MG63 (cell line): Measurements from ENCODE around the gene TBC1D5. TPM values are rescaled to one million over a fixed set of nuclear protein-coding genes. Genes with fewer than 3 reads are reported as not detected.
"Not testable (repeated sequence)": the region's sequence is repeated elsewhere in the genome, so short reads cannot be mapped to it uniquely, and the experiment has no call there.

Source experiments
- DNase-seq: peaks from one replicate; pipeline ENCODE4 v3.0.0-alpha.2; 2020
- H3K27me3 ChIP-seq: fragments of 250-450 bp; sonication (Bioruptor Pico); 2 replicates; pipeline ENCODE4 v1.5.1; 2020; ENCODE audit warnings: mild to moderate bottlenecking, moderate library complexity
- H3K36me3 ChIP-seq: fragments of 250-450 bp; sonication (Bioruptor Pico); 2 replicates; pipeline ENCODE4 v1.5.1; 2020; ENCODE audit warnings: mild to moderate bottlenecking, moderate library complexity
- H3K4me3 ChIP-seq: fragments of 250-450 bp; sonication (Bioruptor Pico); 2 replicates; pipeline ENCODE4 v1.5.1; 2020; ENCODE audit warnings: mild to moderate bottlenecking, moderate library complexity
- H3K9me3 ChIP-seq: fragments of 250-450 bp; sonication (Bioruptor Pico); 2 replicates; pipeline ENCODE4 v1.5.1; 2020; ENCODE audit warnings: mild to moderate bottlenecking, moderate library complexity
- total RNA-seq: library from RNA; depleted of rRNA; stranded (reverse); fragments of >200 nt; shearing (Covaris generic); gene quantifications from 2 replicates; pipeline ENCODE4 v1.2.3, GENCODE V29; 2014; ENCODE audit warnings: low replicate concordance

TBC1D5 gene
- total RNA-seq, 1 experiment from 2014 or later, result 28.3 TPM

- Histone ChIP-seq H3K36me3 (no peaks in the 10 kb centered on the region), H3K4me3 (no peak overlapping the region), H3K9me3 (no peaks in the 10 kb centered on the region), H3K27me3 (no peaks in the 10 kb centered on the region)
- no peak for DNase-seq
Measured at GRCh38 chr3:17515445-17516234, 226.8 kb downstream of the TBC1D5 start.

- Histone ChIP-seq H3K9me3 (no peaks in the 10 kb centered on the region), H3K27me3 (no peaks in the 10 kb centered on the region), H3K4me3 (no peak overlapping the region), H3K36me3 (no peaks in the 10 kb centered on the region)
- DNase-seq, result no peak
Measured at GRCh38 chr3:17514597-17514996, 227.8 kb downstream of the TBC1D5 start.

GRCh38 chr3:17510265-17510664 is 232.2 kb downstream of the TBC1D5 start:
- Histone ChIP-seq H3K27me3 (no peaks in the 10 kb centered on the region), H3K9me3 (no peaks in the 10 kb centered on the region), H3K36me3 (no peaks in the 10 kb centered on the region), H3K4me3 (no peak overlapping the region)
- DNase-seq, result no peak

GRCh38 chr3:17508180-17508752 is 234.2 kb downstream of the TBC1D5 start:
- no peaks in the 10 kb centered on the region for H3K36me3 ChIP-seq
- no peaks in the 10 kb centered on the region for H3K27me3 ChIP-seq
- no peak for DNase-seq
- no peak overlapping the region for H3K4me3 ChIP-seq
- no peaks in the 10 kb centered on the region for H3K9me3 ChIP-seq

GRCh38 chr3:17507480-17507879 is 235.0 kb downstream of the TBC1D5 start:
- Histone ChIP-seq H3K27me3 (no peaks in the 10 kb centered on the region), H3K9me3 (no peaks in the 10 kb centered on the region), H3K36me3 (no peaks in the 10 kb centered on the region), H3K4me3 (no peak overlapping the region)
- no peak for DNase-seq

GRCh38 chr3:17505856-17506255 is 236.6 kb downstream of the TBC1D5 start:
- H3K27me3 ChIP-seq, result no peaks in the 10 kb centered on the region
- H3K4me3 ChIP-seq, result no peak overlapping the region
- no peak for DNase-seq
- H3K9me3 ChIP-seq, result no peaks in the 10 kb centered on the region
- no peaks in the 10 kb centered on the region for H3K36me3 ChIP-seq

GRCh38 chr3:17501745-17502144 is 240.7 kb downstream of the TBC1D5 start:
- Histone ChIP-seq H3K9me3 (no peaks in the 10 kb centered on the region), H3K4me3 (no peak overlapping the region), H3K27me3 (no peaks in the 10 kb centered on the region), H3K36me3 (no peaks in the 10 kb centered on the region)
- no peak for DNase-seq

- no peak overlapping the region for H3K4me3 ChIP-seq
- no peaks in the 10 kb centered on the region for H3K36me3 ChIP-seq
- H3K27me3 ChIP-seq, result no peaks in the 10 kb centered on the region
- no peak for DNase-seq
- no peaks in the 10 kb centered on the region for H3K9me3 ChIP-seq
Measured at GRCh38 chr3:17500618-17501017, 241.8 kb downstream of the TBC1D5 start.

GRCh38 chr3:17494117-17494809 is 248.2 kb downstream of the TBC1D5 start:
- peak; percentile 2 for DNase-seq
- H3K9me3 ChIP-seq, result no peaks in the 10 kb centered on the region; the same call in 1 of the 2 replicates
- no peaks in the 10 kb centered on the region for H3K36me3 ChIP-seq
- no peaks in the 10 kb centered on the region for H3K27me3 ChIP-seq
- no peak overlapping the region for H3K4me3 ChIP-seq

GRCh38 chr3:17491601-17492000 is 250.8 kb downstream of the TBC1D5 start:
- Histone ChIP-seq H3K36me3 (no peaks in the 10 kb centered on the region), H3K27me3 (no peaks in the 10 kb centered on the region), H3K9me3 (no peaks in the 10 kb centered on the region; the same call in 1 of the 2 replicates), H3K4me3 (no peak overlapping the region)
- peak; percentile 2 for DNase-seq

- DNase-seq, H3K9me3 ChIP-seq, H3K36me3 ChIP-seq, H3K4me3 ChIP-seq, H3K27me3 ChIP-seq: not testable (repeated sequence)
Measured at GRCh38 chr3:17491190-17491589, 251.2 kb downstream of the TBC1D5 start.

- no peak for DNase-seq
- Histone ChIP-seq H3K27me3 (no peaks in the 10 kb centered on the region), H3K9me3 (no peaks in the 10 kb centered on the region; the same call in 1 of the 2 replicates), H3K36me3 (no peaks in the 10 kb centered on the region), H3K4me3 (no peak overlapping the region)
Measured at GRCh38 chr3:17489139-17489538, 253.3 kb downstream of the TBC1D5 start.

- no peaks in the 10 kb centered on the region for H3K27me3 ChIP-seq
- no peaks in the 10 kb centered on the region for H3K36me3 ChIP-seq
- H3K9me3 ChIP-seq, result no peaks in the 10 kb centered on the region
Measured at GRCh38 chr3:17481116-17481515, 261.3 kb downstream of the TBC1D5 start.

GRCh38 chr3:17479681-17480405 is 262.6 kb downstream of the TBC1D5 start:
- Histone ChIP-seq H3K9me3 (no peaks in the 10 kb centered on the region), H3K27me3 (no peaks in the 10 kb centered on the region), H3K36me3 (no peaks in the 10 kb centered on the region), H3K4me3 (no peak overlapping the region)
- no peak for DNase-seq

More at GRCh38 chr3:17481116-17481515, 261.3 kb downstream of the TBC1D5 start:
- DNase-seq, result no peak
- H3K4me3 ChIP-seq, result no peak overlapping the region

GRCh38 chr3:17478673-17479072 is 263.8 kb downstream of the TBC1D5 start:
- Histone ChIP-seq H3K36me3 (no peaks in the 10 kb centered on the region), H3K9me3 (no peaks in the 10 kb centered on the region), H3K27me3 (no peaks in the 10 kb centered on the region), H3K4me3 (no peak overlapping the region)
- DNase-seq, result peak; percentile 5

GRCh38 chr3:17473761-17474160 is 268.7 kb downstream of the TBC1D5 start:
- no peaks in the 10 kb centered on the region for H3K36me3 ChIP-seq
- DNase-seq, result no peak
- no peaks in the 10 kb centered on the region for H3K27me3 ChIP-seq
- H3K9me3 ChIP-seq, result no peaks in the 10 kb centered on the region
- H3K4me3 ChIP-seq, result no peak overlapping the region

- DNase-seq, result no peak
- Histone ChIP-seq H3K9me3 (no peaks in the 10 kb centered on the region), H3K4me3 (no peak overlapping the region), H3K27me3 (no peaks in the 10 kb centered on the region), H3K36me3 (no peaks in the 10 kb centered on the region)
Measured at GRCh38 chr3:17469954-17470353, 272.5 kb downstream of the TBC1D5 start.
